ENCODE results near the gene CLPTM1. TPM values are rescaled to one million over a fixed set of nuclear protein-coding genes. Genes with fewer than 3 reads are reported as not detected.
"Not testable (repeated sequence)": the region's sequence is repeated elsewhere in the genome, so short reads cannot be mapped to it uniquely, and the experiment has no call there.

The CLPTM1 gene
- total RNA-seq, 1 donor: 45.2 TPM

DNA sequence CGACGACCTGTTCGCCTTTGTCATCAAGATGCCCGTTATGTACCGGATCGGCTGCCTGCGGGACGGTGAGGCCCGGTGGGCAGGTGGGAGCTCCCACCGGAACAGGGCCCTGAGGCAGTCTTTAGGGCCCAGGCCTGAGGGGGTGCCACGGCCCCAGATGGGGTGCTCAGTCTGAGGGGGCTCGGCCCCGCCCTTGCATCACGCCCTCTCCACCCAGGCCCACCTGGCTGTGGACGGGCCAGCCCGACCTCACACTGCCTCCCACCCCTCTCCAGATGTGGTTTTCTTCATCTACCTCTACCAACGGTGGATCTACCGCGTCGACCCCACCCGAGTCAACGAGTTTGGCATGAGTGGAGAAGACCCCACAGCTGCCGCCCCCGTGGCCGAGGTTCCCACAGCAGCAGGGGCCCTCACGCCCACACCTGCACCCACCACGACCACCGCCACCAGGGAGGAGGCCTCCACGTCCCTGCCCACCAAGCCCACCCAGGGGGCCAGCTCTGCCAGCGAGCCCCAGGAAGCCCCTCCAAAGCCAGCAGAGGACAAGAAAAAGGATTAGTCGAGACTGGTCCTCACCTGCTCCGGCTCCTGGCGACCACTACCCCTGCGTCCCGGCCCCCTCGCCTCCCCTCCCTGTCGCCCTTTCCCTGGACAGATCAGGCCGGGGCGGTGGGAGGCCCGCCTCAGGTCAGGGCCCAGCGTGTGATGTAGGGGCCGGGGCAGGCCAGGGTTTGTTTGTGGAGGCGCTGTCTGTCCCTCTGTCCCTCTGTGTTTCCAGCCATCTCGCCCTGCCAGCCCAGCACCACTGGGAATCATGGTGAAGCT is 37.4 kb downstream of the CLPTM1 start:
- TF ChIP-seq, protein P1, sequence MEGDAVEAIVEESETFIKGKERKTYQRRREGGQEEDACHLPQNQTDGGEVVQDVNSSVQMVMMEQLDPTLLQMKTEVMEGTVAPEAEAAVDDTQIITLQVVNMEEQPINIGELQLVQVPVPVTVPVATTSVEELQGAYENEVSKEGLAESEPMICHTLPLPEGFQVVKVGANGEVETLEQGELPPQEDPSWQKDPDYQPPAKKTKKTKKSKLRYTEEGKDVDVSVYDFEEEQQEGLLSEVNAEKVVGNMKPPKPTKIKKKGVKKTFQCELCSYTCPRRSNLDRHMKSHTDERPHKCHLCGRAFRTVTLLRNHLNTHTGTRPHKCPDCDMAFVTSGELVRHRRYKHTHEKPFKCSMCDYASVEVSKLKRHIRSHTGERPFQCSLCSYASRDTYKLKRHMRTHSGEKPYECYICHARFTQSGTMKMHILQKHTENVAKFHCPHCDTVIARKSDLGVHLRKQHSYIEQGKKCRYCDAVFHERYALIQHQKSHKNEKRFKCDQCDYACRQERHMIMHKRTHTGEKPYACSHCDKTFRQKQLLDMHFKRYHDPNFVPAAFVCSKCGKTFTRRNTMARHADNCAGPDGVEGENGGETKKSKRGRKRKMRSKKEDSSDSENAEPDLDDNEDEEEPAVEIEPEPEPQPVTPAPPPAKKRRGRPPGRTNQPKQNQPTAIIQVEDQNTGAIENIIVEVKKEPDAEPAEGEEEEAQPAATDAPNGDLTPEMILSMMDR (IDR thresholded peaks at IDR 0.05; ENCODE audit: extremely low read depth, low read depth, low read length): no peak
- Histone ChIP-seq H3K27me3 (ENCODE audit: insufficient read depth, low read length) (no peaks in the 10 kb centered on the region), H4K20me1 (ENCODE audit: insufficient read depth, low read length) (peaks cover 5% of the 10 kb centered on the region), H3K36me3 (ENCODE audit: insufficient read depth, low read length) (peaks cover 31% of the 10 kb centered on the region), H3K9me3 (ENCODE audit: low read depth, low read length) (no peaks in the 10 kb centered on the region), H3K4me1 (ENCODE audit: insufficient read depth, low read length) (no peaks in the 10 kb centered on the region), H2AFZ (ENCODE audit: low read length) (no peak overlapping the region), H3K27ac (ENCODE audit: low read depth, low read length) (no peak overlapping the region), H3K4me2 (ENCODE audit: insufficient read depth, low read length) (no peak overlapping the region), H3K4me3 (ENCODE audit: insufficient read depth, low read length) (no peak overlapping the region), H3K79me2 (ENCODE audit: insufficient read depth, low read length) (no peaks in the 10 kb centered on the region)
- DNase-seq (ENCODE audit: insufficient read length, low spot score, missing footprints): peak; percentile 60

DNA sequence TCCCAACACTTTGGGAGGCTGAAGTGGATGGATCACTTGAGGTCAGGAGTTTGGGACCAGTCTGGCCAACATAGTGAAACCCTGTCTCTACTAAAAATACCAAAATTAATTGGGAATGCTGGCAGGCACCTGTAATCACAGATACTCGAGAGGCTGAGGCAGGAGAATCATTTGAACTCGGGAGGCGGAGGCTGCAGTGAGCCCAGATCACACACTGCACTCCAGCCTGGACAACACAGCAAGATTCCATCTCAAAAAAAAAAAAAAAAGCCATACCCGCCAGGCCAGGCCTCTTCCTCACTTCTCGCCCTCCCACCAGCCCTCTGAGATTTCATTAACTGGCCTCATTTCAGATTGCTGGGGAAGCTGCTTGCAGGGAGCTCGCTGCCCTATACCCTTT is 38.3 kb downstream of the CLPTM1 start:
- Histone ChIP-seq H3K4me2 (ENCODE audit: insufficient read depth, low read length) (no peak overlapping the region), H4K20me1 (ENCODE audit: insufficient read depth, low read length) (peaks cover 5% of the 10 kb centered on the region), H3K36me3 (ENCODE audit: insufficient read depth, low read length) (peaks cover 31% of the 10 kb centered on the region), H3K4me1 (ENCODE audit: insufficient read depth, low read length) (no peaks in the 10 kb centered on the region), H2AFZ (ENCODE audit: low read length) (no peak overlapping the region), H3K9me3 (ENCODE audit: low read depth, low read length) (no peaks in the 10 kb centered on the region), H3K4me3 (ENCODE audit: insufficient read depth, low read length) (no peak overlapping the region), H3K79me2 (ENCODE audit: insufficient read depth, low read length) (no peaks in the 10 kb centered on the region), H3K27ac (ENCODE audit: low read depth, low read length) (no peak overlapping the region), H3K27me3 (ENCODE audit: insufficient read depth, low read length) (no peaks in the 10 kb centered on the region)
- TF ChIP-seq, protein P1 (IDR thresholded peaks at IDR 0.05; ENCODE audit: extremely low read depth, low read depth, low read length): no peak
- peak; percentile 27 for DNase-seq (ENCODE audit: insufficient read length, low spot score, missing footprints)

DNA sequence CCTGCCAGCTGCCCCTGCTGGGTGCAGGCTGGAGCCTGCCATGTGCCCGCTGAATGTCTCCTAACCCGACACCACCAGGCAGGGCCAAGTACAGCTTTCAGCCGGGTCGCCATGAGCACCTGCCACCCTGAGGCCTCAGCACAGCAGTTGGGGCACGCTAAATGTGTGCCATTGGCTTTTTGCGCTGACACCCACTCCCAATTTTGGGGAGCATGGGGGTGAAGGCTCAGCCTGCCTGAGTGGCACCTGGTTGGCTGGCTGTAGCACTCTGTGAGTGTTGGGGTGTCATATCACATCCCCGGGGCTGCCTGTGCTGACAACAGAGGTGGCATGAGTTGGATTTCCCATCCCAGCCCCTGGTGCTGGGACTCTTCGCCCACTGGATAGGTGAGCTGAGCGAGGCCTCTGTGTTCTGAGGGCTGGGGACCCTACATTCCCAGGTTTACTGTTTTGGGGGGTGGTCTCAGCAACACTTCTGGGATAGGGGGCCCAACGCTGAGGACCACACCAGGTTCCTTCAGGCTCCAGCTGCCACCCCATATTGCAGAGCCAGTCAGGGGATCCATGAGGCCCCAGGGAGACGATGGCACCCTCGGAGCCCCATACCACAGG is 38.9 kb downstream of the CLPTM1 start:
- Histone ChIP-seq H4K20me1 (ENCODE audit: insufficient read depth, low read length) (peaks cover 5% of the 10 kb centered on the region), H3K27me3 (ENCODE audit: insufficient read depth, low read length) (no peaks in the 10 kb centered on the region), H3K9me3 (ENCODE audit: low read depth, low read length) (no peaks in the 10 kb centered on the region), H3K4me2 (ENCODE audit: insufficient read depth, low read length) (no peak overlapping the region), H3K4me1 (ENCODE audit: insufficient read depth, low read length) (no peaks in the 10 kb centered on the region), H3K79me2 (ENCODE audit: insufficient read depth, low read length) (no peaks in the 10 kb centered on the region), H3K36me3 (ENCODE audit: insufficient read depth, low read length) (peaks cover 27% of the 10 kb centered on the region), H2AFZ (ENCODE audit: low read length) (no peak overlapping the region), H3K4me3 (ENCODE audit: insufficient read depth, low read length) (no peak overlapping the region), H3K27ac (ENCODE audit: low read depth, low read length) (no peak overlapping the region)
- peak; percentile 77 for DNase-seq (ENCODE audit: insufficient read length, low spot score, missing footprints)
- TF ChIP-seq, protein P1 (IDR thresholded peaks at IDR 0.05; ENCODE audit: extremely low read depth, low read depth, low read length): no peak

DNA sequence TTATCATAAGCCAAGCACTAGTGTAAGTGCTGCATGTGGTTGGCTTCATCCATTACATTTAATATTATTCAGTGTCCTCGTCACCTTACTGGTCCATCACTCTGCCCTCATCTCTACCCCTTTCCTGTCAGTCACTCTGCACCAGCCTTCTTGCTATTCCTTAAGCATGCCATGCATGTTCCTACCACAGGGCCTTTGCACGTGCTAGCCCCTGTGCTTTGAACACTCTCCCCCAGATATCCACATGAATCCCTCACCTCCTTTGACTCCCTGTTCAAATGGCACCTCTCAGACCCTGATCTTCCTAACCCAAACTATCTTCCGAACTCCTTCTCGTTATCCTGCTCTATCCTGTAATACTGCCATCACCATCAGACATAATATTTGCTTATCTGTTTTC is 42.8 kb downstream of the CLPTM1 start:
- Histone ChIP-seq H4K20me1 (ENCODE audit: insufficient read depth, low read length) (no peaks in the 10 kb centered on the region), H3K4me1 (ENCODE audit: insufficient read depth, low read length) (peaks cover 6% of the 10 kb centered on the region), H3K27ac (ENCODE audit: low read depth, low read length) (no peak overlapping the region), H2AFZ (ENCODE audit: low read length) (no peak overlapping the region), H3K79me2 (ENCODE audit: insufficient read depth, low read length) (peaks cover 7% of the 10 kb centered on the region), H3K9me3 (ENCODE audit: low read depth, low read length) (no peaks in the 10 kb centered on the region), H3K36me3 (ENCODE audit: insufficient read depth, low read length) (no peaks in the 10 kb centered on the region), H3K4me2 (ENCODE audit: insufficient read depth, low read length) (no peak overlapping the region), H3K4me3 (ENCODE audit: insufficient read depth, low read length) (no peak overlapping the region), H3K27me3 (ENCODE audit: insufficient read depth, low read length) (no peaks in the 10 kb centered on the region)
- TF ChIP-seq, protein P1 (IDR thresholded peaks at IDR 0.05; ENCODE audit: extremely low read depth, low read depth, low read length): no peak
- DNase-seq (ENCODE audit: insufficient read length, low spot score, missing footprints): peak; percentile 61

DNA sequence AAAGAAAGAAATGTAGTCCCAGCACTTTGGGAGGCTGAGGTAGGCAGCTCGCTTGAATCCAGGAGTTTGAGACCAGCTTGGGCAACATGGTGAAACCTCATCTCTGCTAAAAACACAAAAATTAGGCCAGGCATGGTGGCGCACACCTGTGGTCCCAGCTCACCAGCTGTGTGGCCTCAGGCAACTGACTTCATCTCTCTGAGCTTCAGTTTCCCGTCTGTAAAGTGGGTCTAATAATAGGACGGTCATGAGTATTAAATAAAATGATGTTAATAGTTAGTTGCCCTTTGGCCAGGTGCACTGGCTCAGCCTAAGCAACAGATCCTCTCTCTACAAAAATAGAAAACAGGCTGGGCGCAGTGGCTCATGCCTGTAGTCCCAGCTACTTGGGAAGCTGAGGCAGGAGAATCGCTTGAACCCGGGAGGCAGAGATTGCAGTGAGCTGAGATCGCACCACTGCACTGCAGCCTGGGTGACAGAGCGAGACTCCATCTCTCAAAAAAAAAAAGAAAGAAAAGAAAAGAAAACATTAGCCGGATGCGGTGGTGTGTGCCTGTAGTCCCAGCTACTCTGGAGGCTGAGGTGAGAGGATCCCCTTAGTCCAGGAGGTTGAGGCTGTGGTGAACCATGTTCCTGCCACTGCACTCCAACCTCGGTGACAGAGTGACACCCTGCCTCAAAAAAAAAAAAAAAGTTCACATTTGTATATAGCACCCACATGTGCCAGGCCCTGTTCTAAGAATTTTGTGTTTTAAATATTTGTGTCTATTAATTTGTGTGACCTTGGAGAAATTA is 44.1 kb downstream of the CLPTM1 start:
- H3K4me2 ChIP-seq (ENCODE audit: insufficient read depth, low read length); H3K27ac ChIP-seq (ENCODE audit: low read depth, low read length): not testable (repeated sequence)

More for the DNA sequence above, 44.1 kb downstream of the CLPTM1 start:
- not testable (repeated sequence) for H3K36me3 ChIP-seq (ENCODE audit: insufficient read depth, low read length); DNase-seq (ENCODE audit: insufficient read length, low spot score, missing footprints); H4K20me1 ChIP-seq (ENCODE audit: insufficient read depth, low read length); H3K9me3 ChIP-seq (ENCODE audit: low read depth, low read length); H3K79me2 ChIP-seq (ENCODE audit: insufficient read depth, low read length); H3K4me1 ChIP-seq (ENCODE audit: insufficient read depth, low read length); H2AFZ ChIP-seq (ENCODE audit: low read length); H3K4me3 ChIP-seq (ENCODE audit: insufficient read depth, low read length); H3K27me3 ChIP-seq (ENCODE audit: insufficient read depth, low read length)

All from osteoblast (primary cell).